Astrocyte of the cerebellum (primary cell): ENCODE data around the gene VSTM4.

Source experiments
- DNase-seq: peaks from one replicate; pipeline ENCODE4 v3.0.0-alpha.2; 2011; ENCODE audit warnings: low read depth
- H3K4me3 ChIP-seq: 2 replicates; pipeline ENCODE4 v1.5.1; 2011; ENCODE audit warnings: mild to moderate bottlenecking, low read depth, low read length, moderate library complexity
- in situ Hi-C: cut with HindIII; loops from 2 replicates; pipeline ENCODE4 v1.10.0; 2017; ENCODE audit warnings: low sequenced_read_pairs
- TF ChIP-seq, protein P1 (sequence below): IDR thresholded peaks from 2 replicates; pipeline ENCODE4 v1.5.1; 2012; ENCODE audit warnings: low read length, low read depth, moderate library complexity, mild to moderate bottlenecking; ENCODE audit errors: missing control alignments

VSTM4 gene

DNA sequence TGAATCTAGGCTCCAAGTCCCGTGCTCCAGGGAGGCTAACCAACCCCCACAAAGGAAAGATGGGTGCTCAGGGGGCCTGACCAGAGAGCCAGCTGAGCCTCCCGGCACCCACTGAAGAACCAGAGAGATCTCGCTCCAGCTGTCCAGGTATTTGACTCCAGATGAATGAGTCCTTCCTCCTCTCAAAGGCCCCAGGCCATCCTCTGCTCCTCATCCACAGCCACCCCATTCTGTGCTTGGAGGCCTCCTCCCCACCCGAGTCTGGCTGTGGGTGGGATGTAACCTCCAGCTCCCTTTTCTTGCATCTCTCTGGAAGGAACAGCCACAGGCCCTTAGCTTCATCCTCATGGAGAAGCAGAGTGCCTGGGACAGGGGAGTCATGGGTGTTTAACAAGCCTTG is 44.6 kb downstream of the VSTM4 start:
- TF ChIP-seq, protein P1, sequence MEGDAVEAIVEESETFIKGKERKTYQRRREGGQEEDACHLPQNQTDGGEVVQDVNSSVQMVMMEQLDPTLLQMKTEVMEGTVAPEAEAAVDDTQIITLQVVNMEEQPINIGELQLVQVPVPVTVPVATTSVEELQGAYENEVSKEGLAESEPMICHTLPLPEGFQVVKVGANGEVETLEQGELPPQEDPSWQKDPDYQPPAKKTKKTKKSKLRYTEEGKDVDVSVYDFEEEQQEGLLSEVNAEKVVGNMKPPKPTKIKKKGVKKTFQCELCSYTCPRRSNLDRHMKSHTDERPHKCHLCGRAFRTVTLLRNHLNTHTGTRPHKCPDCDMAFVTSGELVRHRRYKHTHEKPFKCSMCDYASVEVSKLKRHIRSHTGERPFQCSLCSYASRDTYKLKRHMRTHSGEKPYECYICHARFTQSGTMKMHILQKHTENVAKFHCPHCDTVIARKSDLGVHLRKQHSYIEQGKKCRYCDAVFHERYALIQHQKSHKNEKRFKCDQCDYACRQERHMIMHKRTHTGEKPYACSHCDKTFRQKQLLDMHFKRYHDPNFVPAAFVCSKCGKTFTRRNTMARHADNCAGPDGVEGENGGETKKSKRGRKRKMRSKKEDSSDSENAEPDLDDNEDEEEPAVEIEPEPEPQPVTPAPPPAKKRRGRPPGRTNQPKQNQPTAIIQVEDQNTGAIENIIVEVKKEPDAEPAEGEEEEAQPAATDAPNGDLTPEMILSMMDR, result no peak
- in situ Hi-C loops, result no loop called here
- H3K4me3 ChIP-seq, result no peak overlapping the region
- no peak for DNase-seq

DNA sequence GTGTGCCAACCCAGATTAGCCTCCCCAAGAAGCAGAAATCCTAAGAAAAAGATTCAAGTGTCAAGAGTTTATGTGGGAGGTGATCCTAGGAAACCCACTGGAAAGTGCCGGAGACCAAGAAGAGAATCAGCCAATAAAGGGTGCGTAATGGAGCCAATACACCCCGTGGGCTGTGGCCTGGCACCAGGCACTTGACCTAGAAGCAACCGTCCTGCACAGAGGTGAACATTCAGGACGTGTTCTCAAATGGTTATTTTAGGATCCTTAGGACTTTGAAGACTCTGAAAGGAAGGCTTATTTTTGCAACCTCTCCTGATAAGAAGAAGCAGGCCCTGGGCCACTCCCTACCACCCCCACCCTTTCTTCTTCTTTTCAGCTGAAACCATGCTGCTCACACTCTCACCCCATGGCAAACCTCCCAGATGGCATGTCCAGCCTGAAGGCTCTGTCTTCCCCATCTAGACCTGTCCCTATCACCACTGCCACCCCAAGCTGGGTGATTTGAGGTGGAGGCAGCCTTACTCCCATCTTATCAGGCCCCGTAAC is 46.6 kb downstream of the VSTM4 start:
- H3K4me3 ChIP-seq, result no peak overlapping the region
- in situ Hi-C loops, result no loop called here
- TF ChIP-seq, protein P1, result no peak
- no peak for DNase-seq

DNA sequence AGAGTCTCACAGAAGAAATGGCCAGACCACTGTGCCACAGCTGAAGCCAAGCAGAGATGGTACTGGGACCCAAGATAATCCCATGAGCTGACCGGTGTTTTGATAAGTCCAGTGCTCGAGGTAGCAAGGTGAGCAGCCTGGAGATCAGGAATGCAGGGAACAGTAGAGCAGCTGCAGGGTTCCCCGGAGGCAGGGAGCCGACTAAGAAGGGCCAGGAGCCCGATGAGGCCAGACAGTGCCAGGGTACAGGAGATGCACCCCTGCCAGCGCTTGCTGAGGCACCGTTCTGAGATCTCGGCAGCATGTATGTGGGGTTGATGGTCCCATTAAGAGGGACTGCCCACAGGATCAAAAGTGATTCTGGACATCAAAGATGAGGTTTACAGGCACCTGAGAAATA is 47.1 kb downstream of the VSTM4 start:
- no peak overlapping the region for H3K4me3 ChIP-seq
- DNase-seq, result no peak
- TF ChIP-seq, protein P1, result no peak
- in situ Hi-C loops, result no loop called here

DNA sequence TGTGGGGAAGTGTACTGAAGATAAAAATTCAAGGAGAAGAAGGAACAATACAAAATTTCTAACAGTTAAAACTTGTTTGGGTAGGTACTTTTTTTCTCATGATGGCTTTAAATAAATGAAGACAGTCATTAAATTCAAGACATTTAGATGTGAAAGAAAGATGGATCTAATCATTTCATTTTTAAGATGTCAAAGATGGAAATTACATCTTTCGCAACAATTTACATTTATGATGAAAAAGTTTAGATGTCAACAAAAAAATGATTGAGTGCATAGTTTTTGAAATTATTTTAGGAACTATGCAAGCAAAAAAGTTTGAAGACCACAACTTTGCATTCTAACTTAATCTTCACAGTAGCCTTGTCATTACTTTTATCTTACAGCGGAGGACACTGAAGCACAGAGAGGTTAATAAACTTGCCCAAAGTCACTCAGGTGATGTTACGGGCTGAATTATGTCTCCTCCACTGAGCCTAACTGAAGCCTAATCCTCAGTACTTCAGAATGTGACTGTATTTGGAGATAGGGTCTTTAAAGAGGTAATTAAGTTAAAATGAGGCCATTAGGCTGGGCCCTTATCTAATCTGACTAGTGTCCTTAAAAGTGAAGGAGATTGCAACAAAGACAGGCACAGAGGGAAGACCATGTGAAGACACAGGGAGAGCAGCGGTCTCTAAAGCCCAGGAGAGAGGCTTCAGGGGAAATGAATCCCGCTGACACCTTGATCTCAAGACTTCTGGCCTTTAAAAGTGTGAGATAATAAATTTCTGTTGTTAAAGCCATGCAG is 48.2 kb downstream of the VSTM4 start:
- TF ChIP-seq, protein P1, result no peak
- H3K4me3 ChIP-seq, result no peak overlapping the region
- no peak for DNase-seq
- in situ Hi-C loops, result no loop called here

DNA sequence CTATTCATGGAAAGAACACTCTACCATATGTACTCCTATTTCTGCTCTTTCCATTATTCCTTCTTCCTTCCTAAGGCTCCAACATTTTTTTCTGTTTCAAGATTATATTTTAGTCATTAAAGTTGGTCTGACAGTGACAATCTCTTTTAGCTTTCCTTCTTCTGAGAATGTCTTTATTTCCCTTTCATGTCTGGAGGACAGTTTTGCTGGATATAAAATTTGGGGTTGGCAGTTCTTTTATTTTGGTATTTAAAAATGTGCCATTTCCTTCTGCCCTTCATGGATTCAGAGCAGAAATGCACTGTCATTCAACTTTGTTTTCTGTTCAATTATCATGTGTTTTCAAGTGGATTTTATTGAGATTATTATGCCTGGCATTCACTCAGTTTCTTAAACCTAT is 53.1 kb downstream of the VSTM4 start:
- no peak for DNase-seq
- TF ChIP-seq, protein P1, result no peak

DNA sequence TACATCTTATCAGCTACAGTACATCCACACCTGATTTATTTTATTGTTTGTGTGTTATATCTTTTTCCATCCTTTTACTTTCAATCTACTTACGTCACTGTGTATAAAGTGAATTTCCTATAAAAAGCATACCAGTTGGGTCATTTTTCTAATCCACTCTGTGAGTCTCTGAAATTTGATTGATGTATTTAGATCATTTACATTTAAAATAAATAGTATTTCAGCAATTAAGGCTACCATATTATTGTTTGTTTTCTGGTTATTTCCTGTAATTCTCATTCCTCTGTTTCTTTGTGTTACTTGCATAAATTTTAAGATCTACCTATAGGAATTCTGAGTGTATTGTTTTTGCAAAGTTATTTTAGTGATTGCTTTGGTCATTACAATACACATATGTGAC is 53.7 kb downstream of the VSTM4 start:
- TF ChIP-seq, protein P1, result no peak
- DNase-seq, result no peak
- no peak overlapping the region for H3K4me3 ChIP-seq
- in situ Hi-C loops, result no loop called here

More for the DNA sequence above, 53.1 kb downstream of the VSTM4 start:
- in situ Hi-C loops, result no loop called here
- no peak overlapping the region for H3K4me3 ChIP-seq
